GM21526 (cell line): ENCODE measurements around the gene JMJD8.
A peak's percentile ranks its signal among the peaks of the same experiment; 100 is the strongest.

Experiments used
- ATAC-seq: cut with Tn5 transposase; IDR thresholded peaks from one replicate; pipeline ENCODE4 v1.9.1; 2021; ENCODE audit warnings: moderate library complexity; ENCODE audit not compliant: unreplicated experiment, low FRiP score

The JMJD8 gene

DNA sequence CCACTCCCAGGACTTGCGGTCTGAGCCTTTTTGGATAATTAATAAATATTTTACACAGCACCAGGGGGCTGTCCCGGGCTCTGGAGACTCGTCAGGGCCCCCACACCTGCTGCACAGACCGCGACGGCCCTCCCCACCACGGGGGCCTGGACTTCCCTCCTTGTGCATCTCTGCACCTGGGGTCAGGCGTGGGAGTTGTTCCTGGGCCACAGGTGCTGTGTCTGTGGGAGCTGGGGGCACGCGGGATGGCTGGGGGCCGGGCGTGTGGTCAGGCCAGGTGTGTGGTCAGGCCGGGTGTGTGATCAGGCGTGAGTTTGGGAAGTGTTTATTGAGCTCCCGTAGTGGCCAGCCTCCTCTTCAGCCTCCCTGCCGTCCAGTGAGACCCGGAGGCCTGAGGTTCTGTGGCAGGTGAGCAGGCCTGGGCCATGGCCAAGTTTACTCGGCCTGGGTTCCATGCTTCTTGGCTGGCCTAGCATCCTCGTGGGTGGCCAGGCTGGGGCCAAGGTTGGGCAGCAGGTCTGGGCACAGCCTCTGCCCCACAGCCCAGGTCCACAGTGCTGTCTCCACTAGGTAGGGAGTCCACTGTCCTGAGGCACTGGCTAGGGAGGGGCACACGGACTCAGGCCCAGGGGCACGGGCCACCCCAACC, 5.8 kb downstream of the JMJD8 start:
- no peak for ATAC-seq

GRCh38 chr16:677316-678190, 6.6 kb downstream of the JMJD8 start:
- no peak for ATAC-seq

DNA sequence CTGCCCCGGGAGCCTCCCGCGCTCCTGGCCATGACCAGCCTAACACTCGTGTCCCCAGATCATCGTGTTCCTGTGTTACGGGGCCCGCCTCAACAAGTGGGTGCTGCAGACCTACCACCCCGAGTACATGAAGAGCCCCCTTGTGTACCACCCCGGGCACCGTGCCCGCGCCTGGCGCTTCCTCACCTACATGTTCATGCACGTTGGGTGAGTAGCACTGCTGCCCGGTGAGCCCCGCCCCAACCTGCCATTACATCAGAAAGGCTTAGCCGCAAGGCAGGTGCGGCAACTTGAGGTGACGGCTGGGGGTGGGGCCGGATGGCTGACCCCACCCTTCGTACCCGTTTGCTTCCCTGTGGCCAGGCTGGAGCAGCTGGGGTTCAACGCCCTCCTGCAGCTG, 7.2 kb downstream of the JMJD8 start:
- ATAC-seq: no peak

DNA sequence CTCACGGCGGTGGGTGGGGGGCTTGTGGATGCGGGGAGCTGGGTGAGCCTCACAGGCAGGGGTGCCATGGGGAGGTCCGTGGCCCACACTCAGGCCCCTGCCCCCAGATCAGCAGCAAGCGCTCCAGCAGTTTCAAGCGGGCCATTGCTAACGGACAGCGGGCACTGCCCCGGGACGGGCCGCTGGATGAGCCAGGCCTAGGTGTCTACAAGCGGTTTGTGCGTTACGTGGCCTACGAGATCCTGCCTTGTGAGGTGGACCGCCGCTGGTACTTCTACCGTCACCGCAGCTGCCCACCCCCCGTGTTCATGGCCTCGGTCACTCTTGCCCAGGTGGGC, 7.6 kb downstream of the JMJD8 start:
- no peak for ATAC-seq

GRCh38 chr16:675884-676564, 8.1 kb downstream of the JMJD8 start:
- no peak for ATAC-seq

DNA sequence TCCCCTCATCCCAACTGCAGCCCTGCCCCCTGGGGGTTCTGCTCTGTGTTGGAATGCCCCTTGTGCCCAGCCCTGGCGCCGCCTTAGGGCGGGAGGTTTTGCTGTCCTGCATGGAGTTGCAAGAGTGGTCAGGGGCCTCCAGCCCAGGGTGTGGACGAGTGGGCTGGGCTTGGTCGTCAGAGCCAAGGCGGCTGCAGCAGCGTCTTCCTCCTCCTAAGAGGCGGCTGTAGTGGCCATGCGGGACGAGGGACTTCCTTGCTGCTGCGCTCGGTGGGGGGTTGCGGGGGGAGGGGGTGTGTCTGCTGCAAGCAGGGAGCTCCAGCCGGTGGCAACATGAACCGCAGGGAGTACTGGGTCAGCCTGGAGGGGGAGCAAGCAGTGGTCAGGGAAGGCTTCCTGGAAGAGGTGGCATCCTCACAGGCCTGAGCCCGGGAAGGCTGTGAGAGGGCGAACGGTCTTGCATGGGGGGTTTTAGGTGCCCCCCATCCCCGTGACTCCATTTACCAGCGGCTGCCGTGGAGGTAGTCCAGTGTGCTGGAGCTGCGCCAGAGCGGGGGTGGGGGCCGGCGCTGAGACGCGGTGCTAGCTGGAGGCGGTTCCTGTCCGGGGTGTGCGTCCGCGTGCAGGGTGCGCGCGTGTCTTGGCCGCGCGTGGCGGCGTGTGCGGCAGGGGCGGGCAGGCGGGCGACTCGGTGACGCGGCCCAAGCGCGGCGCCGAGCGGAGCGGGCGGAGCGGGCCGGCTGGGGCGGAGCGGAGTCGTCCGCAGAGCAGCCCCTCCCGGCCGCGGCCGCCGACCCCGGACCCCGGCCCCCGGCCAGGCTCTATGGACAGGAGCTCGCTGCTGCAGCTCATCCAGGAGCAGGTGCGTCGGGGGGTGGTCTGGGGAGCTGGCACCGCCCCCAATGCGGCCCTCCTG, 8.9 kb downstream of the JMJD8 start, which contains the start of gene RHBDL1:
RHBDL1 (plus strand) TSS at position 704 of the 916 bp plus-strand sequence; CDS start at position 824, 120 bp downstream.
- ATAC-seq: no peak

GRCh38 chr16:674214-674881, 9.8 kb downstream of the JMJD8 start:
- ATAC-seq: no peak

- no peak for ATAC-seq
Observed at GRCh38 chr16:673399-673991, 10.6 kb downstream of the JMJD8 start.

DNA sequence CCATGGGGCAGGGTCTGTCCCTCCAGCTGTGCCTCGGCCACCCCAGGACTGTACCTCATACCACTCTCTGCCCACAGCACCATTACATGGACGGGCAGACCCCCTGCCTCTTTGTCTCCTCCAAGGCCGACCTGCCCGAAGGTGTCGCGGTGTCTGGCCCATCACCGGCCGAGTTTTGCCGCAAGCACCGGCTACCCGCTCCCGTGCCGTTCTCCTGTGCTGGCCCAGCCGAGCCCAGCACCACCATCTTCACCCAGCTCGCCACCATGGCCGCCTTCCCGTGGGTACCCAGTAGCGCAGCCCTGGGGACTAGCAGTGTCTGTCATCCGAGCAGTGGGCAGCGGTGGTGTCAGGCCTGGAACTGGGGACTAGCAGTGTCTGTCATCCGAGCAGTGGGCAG, 11.3 kb downstream of the JMJD8 start:
- ATAC-seq: no peak

DNA sequence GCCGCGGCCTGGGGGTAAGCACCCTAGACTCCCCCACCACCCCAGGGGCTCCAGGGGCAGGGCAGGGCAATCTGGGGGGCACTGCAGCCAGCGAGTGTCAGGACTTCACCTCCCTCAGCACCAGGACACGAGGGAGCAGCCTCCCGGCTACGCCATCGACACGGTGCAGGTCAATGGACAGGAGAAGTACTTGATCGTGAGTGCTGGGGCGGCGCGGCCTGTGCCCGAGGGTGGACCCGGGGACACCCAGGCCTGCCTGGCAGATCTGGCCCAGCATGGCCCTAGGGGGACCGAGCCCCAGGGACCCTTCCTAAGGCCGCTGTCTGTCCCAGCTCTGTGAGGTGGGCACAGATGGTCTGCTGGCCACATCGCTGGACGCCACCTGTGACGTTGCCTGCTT, 11.8 kb downstream of the JMJD8 start:
- ATAC-seq: no peak

DNA sequence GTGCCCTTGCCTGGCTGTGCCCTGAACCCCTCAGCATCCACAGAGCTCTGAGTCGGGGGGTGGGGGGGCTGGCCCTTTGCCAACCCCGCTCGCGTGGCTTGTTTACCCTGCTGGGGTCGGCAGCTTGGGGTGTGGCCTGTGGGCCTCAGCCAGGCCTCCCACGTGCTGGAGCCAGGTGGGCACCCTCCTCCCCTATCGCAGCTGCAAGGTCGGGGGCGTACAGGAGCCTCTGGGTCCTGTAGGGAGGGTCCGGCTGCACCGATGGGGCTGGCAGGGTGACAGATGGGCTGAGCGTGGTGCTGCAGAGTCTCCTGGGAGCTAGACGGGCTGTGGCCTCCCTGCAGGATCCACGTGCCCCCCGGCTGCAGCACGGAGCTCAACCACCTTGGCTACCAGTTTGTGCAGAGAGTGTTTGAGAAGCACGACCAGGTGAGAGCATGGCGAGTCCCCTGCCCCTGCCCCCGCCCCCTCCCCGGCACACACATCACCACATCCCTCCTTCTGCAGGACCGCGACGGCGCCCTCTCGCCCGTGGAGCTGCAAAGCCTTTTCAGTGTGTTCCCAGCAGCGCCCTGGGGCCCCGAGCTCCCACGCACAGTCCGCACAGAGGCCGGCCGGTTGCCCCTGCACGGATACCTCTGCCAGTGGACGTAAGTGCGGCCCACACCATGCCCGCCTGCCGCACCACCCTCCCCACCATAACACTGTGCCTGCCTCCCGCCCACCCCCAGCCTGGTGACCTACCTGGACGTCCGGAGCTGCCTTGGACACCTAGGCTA, 12.6 kb downstream of the JMJD8 start:
- no peak for ATAC-seq

DNA sequence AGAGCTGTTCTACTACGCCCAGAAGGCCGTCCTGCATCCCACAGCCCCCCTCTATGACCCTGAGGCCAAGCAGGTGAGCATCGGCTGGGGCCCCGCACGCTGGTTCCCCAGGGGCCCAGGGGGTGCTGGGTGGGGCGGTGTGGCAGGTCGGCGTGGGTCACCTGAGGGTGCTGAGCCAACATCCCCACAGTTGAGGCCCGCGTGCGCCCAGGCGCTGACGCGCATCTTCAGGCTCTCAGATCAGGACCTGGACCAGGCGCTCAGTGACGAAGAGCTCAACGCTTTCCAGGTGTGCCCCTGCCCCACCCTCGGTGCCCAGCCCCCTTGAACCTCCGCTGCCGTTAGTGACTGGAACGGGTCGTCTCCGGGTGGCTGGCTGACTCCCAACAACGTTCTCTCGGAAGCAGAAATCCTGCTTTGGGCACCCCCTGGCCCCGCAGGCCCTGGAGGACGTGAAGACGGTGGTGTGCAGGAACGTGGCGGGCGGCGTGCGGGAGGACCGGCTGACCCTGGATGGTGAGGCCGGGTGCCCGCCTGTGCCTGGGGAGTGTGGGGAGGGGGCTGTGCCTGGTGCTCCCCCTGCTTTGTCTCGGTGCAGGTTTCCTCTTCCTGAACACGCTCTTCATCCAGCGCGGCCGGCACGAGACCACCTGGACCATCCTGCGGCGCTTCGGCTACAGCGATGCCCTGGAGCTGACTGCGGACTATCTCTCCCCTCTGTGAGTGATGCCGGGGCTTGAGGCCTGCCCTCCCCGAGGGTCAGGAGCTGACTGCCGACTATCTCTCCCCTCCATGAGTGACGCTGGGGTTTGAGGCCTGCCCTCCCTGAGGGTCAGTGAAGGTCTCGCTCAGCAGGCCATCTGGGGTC, 13.4 kb downstream of the JMJD8 start:
- no peak for ATAC-seq

GRCh38 chr16:669666-670065, 14.5 kb downstream of the JMJD8 start:
- ATAC-seq: no peak

GRCh38 chr16:668519-669171, 15.5 kb downstream of the JMJD8 start:
- ATAC-seq: no peak

GRCh38 chr16:667780-668518, 16.2 kb downstream of the JMJD8 start, which contains the start of gene RHOT2:
TSS of gene RHOT2 (plus strand) at chr16:668132. CDS start at chr16:668200, 68 bp downstream.
- ATAC-seq: peak; percentile 62

GRCh38 chr16:667113-667779, 16.9 kb downstream of the JMJD8 start:
- ATAC-seq: no peak
